GM12865 (cell line): ENCODE results near the gene STAB2.

Source experiments
- DNase-seq: peaks from one replicate; pipeline ENCODE4 v3.0.0; 2010; ENCODE audit warnings: low read depth
- H3K4me3 ChIP-seq: 2 replicates; pipeline ENCODE4 v1.5.1; 2011; ENCODE audit warnings: mild to moderate bottlenecking, low read depth, low read length, control low read depth
- TF ChIP-seq, protein P1 (sequence below): IDR thresholded peaks from 2 replicates; pipeline ENCODE4 v1.5.1; 2011; ENCODE audit warnings: low read length, control low read depth, low read depth, inconsistent platforms; ENCODE audit not compliant: insufficient read depth; ENCODE audit errors: missing control alignments

Gene STAB2

GRCh38 chr12:103771466-103771865 lies 184.4 kb downstream of the STAB2 start:
- no peak overlapping the region for H3K4me3 ChIP-seq
- TF ChIP-seq, protein P1, sequence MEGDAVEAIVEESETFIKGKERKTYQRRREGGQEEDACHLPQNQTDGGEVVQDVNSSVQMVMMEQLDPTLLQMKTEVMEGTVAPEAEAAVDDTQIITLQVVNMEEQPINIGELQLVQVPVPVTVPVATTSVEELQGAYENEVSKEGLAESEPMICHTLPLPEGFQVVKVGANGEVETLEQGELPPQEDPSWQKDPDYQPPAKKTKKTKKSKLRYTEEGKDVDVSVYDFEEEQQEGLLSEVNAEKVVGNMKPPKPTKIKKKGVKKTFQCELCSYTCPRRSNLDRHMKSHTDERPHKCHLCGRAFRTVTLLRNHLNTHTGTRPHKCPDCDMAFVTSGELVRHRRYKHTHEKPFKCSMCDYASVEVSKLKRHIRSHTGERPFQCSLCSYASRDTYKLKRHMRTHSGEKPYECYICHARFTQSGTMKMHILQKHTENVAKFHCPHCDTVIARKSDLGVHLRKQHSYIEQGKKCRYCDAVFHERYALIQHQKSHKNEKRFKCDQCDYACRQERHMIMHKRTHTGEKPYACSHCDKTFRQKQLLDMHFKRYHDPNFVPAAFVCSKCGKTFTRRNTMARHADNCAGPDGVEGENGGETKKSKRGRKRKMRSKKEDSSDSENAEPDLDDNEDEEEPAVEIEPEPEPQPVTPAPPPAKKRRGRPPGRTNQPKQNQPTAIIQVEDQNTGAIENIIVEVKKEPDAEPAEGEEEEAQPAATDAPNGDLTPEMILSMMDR = peak; percentile 20
- peak; percentile 6 for DNase-seq

DNA sequence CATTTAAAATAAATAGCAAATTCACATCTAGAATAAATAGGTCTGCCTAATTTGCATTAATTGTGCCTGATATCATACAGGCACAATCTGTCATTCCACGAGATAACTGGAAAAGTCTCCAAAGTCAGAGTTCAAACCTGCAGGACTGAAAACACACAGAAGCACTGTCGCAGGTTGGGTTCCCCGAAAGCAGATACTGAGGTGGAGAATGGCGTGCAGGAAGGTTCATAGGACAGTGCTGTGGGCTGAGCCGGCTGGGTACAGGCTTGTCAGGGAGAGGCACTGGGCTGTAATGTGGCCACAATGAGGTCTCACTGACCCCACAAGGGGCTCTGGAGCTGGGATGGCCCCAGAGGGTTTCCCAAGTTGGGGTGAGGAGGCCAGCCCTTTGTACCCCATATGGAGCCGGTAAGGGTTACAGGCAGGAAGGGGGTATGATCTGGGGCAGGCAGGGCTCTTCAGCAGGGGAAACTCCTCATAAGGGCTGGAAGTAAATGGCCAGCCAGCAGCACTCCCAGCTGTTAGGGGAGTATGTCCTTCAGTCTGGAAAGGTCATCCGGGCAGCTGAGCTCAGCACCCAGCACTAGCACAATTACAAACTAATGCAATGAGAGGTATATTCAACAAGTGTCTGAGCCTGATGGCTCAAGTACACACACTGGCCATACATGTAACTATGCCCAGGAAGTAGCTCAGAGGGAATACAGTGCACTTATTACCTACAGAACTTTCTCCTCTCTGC lies 185.5 kb downstream of the STAB2 start:
- TF ChIP-seq, protein P1 = no peak
- no peak for DNase-seq
- H3K4me3 ChIP-seq = no peak overlapping the region

DNA sequence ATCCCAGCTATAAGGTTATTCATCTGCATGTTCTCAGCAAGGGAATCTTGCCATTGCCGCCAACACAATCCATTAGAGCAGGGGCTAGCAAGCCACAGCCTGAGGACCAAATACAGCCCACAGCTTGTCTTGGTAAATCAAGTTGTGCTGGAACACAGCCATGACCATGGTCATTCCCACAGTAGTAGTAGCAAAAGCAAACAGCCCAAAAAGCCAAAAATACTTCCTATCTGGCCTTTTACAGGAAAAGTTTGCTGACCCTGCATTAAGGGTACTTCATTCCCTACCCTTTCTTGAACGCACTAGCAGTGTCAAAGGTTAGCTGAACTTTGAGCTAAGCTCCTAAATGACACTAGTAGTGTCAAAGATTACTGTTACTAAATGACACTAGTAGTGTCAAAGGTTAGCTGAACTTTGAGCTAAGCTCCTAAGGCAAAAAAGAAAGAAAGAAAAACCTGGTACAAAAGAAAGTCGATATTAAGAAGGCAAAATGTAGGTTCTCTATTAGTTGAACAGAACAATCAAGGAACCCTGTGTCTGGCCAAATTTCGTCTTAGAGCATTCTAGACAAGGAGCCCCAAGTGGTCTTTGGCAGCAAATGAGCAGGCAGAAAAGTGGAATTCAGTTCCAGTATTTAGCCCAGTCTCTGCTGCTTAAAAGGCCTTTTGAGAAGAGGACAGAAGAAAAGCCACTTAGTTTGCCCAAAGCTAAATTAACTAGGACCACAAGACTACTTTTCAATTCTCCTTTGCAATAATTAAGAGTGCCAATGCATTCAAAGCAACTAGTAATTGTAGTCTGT lies 186.2 kb downstream of the STAB2 start:
- no peak overlapping the region for H3K4me3 ChIP-seq
- TF ChIP-seq, protein P1 = no peak

DNA sequence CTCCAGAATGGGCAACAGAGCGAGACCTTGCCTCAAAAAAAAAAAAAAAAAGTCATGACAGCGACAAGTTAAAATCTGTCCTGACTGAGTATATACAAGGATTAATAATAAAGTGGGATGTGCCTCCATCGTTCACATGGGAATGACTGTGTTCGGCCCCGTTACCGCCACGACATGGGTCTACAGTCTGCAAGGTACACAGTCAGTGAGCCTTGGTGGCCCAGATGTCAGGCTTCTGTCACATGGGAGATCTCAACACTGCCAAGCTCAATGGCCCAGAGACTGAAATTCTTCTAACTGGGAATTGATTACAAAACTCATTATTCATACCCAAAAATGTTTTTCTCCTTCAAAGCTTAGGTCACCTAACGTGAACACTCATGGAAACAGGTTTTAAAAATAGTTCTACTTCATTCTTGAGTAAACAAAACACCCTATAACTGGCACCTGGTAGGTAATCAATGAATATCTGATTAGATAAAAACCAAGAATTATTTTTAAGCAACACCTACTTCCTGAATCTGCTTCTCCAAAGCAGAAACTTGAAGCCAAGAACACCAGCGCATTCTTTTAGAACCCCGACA lies 188.0 kb downstream of the STAB2 start:
- no peak for DNase-seq
- no peak overlapping the region for H3K4me3 ChIP-seq
- TF ChIP-seq, protein P1 = no peak

More for the DNA sequence above, 186.2 kb downstream of the STAB2 start:
- no peak for DNase-seq

- TF ChIP-seq, protein P1 = no peak
- H3K4me3 ChIP-seq = no peak overlapping the region
- DNase-seq = no peak
These were observed 191.7 kb downstream of the STAB2 start for GRCh38 chr12:103778781-103779180.

- TF ChIP-seq, protein P1 = no peak
- no peak for DNase-seq
- H3K4me3 ChIP-seq = no peak overlapping the region
These were observed 192.5 kb downstream of the STAB2 start for GRCh38 chr12:103779410-103780092.
